Measurements from ENCODE around the gene SLC15A4. TPM values are rescaled to one million over a fixed set of nuclear protein-coding genes. Genes with fewer than 3 reads are reported as not detected.
"Not testable (repeated sequence)": the region's sequence is repeated elsewhere in the genome, so short reads cannot be mapped to it uniquely, and the experiment has no call there.

Gene SLC15A4
- polyA plus RNA-seq, 10 donors: 17.4 to 26.3 (median 21.3) TPM

DNA sequence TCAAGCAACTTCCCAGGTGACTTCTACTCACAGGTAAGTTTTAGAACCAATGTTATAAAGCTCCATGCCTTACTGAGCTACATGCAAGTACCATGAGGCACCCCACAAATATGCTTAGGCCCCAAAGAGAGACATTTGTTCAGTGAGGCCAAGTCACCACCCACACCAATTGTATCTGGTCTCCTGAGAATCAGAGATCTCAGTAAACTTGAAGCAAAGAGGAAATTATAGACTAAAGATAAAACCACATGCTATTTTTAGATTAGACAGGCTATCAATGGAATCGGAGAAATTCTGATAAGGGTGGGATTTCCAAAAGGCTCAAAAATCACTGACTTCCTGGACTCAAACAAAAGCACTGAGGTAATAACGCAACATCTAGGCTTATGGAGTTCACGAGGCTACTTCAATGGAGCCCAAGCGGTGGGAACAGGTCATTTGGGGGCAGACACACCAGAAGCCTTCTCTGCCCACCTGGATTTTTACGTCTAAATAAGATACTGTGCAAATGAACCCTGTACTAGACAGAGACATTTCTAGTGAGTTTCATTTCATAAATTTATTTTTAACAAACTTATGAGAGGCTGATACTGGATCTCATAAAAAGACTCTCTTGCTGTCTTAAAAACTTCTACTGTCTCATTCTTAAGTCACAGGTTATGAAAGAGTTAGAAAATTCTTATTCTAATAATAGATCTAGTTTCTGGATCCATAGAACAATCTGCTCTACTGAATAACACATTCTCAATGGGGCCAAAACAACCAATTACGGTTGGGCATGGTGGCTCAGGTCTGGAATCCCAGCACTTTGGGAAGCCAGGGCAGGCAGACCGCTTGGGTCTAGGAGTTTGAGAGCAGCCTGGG is 7.7 kb downstream of the SLC15A4 start:
- no peak for DNase-seq

DNA sequence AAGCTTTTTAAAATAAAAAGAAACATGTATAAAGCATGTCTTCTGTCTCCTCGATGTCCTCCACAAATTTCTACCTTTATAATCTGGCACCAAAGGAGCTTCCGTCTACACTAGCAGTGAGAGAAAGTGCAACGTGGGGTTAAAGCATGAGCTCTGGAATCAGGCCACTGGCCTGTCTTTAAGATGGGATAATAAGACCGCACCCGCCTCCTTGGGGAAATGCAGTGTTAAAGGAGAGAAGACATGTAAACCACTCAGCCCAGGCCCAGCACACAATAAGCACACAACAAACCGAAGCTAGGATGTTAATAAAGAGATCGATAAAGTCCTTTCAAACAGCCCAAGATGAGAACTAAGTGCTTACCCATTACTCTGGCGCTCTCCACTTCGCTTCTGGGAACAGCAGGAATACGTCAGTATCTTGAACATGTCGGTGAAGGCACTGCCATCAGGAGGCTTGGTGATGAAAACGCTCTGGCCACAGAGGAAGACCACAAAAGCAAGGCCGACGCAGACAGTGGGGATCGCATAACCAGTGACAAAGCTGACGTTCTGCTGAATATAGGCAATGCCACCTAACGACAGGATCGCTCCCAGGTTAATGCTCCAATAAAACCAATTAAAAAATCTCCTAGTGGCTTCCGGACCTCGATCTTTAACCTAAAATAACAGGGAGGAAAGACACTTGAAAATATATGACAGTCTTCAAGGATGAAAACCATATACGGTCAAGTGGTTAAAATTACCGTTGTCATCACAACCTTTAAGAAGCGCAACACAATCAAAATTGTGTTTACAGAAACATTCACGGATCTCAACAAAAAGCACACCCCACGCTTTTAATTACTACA is 9.1 kb downstream of the SLC15A4 start:
- no peak for DNase-seq

DNA sequence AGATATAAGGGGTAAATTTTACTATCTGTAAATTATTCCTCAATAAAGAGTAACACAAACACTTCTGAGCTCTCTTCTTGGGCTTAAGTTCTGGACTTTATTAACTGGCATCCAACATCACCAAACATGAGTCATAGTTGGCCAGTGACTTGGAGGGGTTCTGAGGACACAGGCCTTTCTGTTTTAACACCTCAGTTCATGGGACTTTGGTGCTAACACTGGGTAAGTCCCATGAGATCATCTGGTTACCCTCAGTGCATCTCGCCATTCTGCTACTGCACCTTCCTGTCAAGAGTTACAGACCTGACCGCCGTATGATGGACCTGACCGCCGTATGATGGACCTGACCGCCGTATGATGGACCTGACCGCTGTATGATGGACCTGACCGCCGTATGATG is 9.9 kb downstream of the SLC15A4 start:
- DNase-seq: no peak

DNA sequence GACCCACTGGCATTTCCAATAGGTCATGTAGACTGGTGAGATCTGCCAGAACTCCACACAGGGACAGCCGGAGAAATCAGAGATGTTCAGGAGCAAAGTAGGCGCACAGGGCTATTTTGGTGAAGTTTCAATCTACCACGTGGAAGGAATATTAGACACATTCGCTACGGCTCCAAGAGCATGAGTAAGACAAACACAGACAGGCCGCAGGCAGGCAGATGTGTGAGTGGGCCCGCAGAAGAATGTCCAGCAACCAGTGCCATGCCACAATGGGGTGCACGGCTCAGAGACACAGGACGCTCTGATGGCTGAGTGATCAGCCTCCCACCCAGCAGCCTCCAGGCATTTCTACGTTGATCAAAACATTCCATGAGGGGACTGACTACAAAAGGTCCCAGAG is 10.4 kb downstream of the SLC15A4 start:
- no peak for DNase-seq

DNA sequence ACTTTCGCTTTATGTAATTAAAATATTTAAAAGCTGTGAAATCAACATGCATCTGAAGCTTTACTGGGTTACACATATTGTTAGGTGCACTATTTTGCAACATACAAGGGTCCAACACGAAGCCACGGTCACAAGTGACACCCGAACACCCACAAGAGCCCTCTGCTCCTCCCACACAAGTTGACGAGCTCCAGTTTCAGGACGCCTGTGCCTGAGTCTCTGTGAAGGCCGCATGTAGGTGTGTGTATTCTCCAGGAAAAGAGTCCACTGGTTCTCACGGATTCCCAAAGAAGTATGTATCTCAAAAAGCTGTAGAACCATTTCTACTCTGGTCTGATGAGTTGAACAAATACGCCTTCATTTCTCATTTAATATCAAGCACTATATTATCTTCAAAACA is 12.0 kb downstream of the SLC15A4 start:
- no peak for DNase-seq

DNA sequence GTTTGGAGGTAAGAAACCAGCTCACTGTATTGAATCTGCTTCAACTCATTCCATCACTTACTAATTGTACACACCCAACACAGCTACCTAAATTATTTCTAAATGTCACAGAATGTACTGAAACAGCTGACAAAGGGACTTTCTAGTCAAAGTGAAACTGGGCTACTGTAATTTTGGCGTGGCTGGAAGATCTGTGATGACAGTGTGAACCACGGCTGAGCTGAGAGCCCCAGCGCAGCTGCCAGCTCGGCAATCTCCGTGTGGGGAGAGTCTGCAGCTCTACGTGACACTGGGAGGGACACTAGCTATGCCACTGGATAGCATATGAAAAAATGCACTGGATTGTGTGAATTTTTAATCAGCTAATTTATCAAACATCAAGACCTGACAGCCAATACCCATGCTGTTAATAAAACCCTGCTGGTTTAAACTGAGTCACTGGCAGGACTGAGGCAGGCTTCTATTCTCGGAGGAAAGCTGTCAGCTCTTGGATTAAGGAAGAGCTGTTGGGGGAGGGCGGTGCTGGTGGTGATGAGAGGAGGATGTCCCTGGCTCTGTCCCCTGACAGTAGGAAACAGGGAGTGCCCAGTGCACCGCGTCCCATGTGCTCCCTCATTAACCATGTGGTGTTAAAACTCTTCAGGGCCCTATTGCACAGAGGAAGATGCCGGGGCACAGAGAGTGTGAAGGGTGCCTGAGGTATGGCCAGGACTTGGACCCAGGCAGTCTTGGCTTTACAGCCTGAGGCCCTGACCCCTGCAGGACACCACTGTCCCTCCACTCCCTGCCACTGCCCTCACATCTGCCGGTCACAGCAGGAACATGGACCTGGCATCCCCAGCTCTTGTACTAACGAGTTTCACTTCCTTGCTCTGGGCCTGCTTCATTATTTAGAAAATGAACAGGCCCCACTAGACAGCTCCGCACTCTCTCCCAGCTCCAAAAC is 13.3 kb downstream of the SLC15A4 start:
- peak in 1 of 3 donors; percentile 57 for DNase-seq

DNA sequence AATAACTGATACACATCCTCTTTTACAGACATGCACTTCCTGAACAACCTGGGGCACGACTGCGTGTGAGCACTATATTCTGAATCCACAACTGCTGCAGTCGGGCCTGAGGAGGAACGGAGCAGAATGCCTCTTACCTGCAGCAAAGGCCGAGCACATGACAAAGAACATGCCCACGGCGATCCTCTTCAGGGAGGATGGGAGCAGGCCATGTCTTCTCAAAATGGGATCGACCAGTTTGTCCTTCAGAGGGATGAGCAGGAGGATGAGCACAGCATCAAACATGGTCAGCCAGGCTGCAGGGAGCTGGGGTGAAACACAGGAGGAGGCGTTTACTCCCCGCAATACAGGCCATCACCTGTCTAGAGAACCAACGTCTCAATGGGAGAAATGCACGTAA is 15.1 kb downstream of the SLC15A4 start:
- no peak for DNase-seq

DNA sequence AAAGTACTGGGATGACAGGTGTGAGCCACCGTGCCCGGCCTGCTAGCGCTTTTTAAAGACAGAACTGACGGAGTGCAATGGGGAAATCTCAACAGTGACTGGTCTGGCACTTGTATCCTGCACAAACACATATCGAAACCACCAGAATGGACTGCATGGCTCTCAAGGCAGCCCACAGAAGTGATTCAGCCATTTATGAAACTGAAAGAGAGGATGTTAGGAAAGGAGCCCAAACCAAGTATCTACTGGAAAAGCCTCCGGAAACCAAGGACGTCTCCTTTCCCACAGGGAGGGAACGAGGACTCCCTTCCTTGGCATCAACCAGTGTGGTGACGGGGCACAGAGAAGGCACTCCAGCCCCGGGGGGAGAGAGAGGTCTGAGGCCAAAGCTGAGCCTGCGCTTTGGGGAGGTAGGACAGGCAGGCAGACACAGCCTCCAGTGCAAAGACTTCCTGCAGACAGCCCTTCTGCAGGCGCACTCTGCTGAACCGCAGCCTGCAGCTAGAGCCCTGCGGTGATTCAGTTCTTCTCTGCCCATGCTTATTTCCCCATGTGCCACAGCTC is 16.5 kb downstream of the SLC15A4 start:
- DNase-seq: no peak

DNA sequence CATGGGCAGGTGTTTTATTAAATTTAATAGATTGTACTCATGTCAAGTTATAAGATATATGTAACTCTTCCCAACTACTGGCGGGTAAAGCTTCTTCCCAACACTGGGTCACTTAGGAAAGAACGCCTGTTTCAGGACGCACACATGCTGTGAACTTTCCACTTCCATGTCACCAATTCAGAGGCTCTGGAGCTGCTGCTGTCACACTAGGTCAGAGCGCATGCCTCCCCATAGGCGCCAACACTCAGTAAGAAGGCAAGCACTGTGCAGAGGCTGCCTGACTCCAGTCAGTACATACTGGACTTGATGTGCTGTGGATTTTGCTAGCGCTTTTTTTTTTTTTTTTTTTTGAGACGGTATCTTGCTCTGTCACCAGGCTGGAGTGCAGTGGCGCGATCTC is 17.2 kb downstream of the SLC15A4 start:
- no peak for DNase-seq

DNA sequence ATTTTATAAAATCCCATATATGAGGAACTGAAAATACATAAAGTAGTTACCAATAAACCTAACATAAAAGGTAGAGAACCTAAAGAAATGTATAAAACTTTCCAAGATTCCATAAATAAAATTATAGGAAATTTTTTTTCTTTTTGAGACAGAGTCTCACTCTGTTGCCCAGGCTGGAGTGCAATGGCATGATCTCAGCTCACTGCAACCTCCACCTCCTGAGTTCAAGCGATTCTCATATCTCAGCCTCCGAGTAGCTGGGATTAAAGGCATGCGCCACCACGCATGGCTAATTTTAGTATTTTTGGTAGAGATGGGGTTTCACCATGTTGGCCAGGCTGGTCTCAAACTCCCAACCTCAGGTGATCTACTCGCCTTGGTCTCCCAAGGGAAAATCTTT is 18.4 kb downstream of the SLC15A4 start:
- not testable (repeated sequence) for DNase-seq

DNA sequence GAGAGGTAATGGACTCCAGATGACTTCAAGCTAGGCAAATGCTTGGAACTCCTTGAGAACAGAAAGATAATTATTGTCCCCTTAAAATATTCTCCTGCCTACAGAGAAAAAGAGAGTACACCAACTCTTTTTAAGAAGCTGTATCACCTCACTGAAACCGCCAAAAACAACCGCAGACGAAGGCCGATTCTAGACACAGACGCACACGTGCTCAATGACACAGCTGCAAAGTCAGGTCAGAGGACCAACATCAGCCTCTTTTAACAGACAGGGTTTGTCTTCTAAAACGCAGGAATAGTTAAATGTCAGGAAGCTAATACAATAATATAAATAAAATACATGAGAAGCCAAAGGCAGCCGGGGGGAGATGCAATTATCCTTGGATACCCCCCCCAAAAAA is 19.0 kb downstream of the SLC15A4 start:
- DNase-seq: no peak

DNA sequence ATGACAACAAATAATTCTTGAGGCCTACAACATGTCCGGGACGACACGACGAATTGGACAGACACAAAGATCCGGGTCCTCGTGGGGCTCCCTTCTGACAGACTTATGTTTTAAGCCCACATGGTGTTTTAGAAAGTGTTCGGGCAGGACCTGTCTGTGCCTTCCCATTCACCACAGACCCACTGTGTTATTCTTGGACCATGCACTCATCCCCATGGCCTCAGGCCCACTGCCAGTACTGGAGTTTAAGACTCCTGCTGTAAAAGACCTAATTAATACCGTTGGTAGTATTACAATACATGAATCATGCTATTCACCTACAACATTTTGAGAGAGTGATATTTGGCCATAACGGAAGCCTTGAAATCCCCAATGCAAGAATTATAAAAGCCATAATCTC is 20.0 kb downstream of the SLC15A4 start:
- DNase-seq: no peak

DNA sequence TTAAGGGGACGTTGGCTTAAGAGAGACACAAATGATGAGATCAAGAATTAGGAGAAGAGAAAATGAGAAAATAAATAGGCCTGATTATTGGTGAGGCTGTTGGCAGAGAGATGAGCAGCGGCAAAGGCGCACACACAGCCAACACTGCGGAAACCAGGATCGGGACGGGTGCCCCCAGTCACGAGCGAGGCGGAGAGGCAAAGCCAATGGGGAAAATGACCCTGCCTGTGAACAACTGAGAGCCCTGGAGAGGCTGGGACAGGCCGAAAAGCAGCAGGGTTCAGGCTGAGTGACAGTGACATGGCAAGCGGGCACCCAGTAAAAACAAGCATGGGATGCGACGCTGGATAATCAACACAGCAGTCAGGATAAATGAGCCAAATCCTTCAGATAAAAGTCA is 21.0 kb downstream of the SLC15A4 start:
- DNase-seq: no peak

DNA sequence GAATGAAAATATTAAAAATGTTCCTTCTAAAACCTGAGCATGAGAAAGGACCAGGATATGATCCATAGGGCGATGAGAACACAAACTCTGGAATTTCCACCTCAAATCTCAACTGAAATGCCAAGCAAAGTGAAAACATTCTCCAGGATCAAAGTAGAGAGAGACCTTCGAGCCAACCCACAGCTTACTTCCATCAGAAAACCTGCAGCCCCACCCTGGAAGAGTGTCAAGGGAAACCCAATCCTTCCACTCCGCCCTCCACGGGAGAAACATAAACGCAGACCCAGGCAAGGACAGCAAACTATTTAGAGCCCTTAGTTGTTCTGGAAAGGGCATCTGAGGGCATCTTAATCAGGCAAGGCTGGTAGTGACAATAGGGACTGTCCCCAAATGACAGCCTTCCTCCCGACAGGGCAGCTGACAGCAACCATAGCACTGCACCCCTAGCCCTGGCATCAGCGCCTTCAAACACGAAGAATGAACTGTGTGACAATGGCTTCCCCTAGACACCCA is 21.8 kb downstream of the SLC15A4 start:
- DNase-seq: no peak

DNA sequence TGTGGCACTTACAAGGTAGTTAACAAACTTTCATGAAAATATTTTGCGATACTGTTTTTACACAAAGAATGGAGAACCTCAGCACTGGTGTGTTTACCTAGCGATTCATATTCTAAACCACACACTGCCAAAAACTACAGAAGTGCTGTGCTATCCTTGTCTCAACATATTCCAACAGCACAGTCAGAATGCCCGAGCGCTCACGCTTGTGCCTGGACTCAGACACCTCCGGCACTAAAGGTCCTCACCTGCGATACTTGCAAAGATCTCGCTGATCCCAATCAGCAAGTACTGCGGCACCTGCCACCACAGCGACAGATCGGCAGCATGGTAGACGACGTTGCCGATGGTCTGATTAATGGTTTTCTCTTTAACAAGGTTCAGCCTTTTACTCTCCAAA is 23.2 kb downstream of the SLC15A4 start:
- no peak for DNase-seq

DNA sequence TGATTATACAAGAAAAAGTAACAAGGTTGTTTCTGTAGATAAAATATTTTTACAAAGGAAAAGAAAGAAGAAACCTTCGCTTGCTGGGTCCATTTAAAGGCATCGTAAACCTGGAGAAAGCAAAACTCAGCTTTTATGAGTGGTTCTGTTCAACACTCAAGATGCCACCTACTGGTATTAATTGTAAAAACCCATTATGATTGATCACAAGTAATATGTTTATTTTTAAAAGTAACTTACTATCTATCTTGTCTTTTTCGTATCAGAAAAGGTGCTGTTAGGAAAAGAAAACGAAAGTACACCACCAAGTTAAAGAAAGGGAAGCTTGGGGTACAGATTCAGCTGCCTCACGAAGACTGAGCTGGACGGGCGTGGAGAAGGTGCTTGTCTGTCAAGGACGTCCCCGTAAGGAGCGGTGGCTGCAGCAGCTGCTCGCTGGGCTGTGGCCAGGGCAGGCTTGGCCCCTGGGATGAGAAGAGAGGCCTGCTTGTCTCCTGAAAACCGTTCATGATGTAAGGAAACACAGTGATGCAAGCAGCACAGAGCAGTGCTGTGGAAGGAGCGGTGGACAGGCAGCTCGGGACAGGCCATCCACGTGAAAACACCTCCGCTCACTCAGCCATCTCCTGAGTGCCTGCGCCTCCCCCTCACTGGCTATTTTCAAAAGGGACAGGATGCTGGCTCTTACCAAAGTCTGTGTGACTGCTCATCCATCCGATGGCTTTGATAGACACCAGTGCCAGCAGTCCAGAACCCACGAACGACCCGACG is 25.0 kb downstream of the SLC15A4 start:
- no peak for DNase-seq

DNA sequence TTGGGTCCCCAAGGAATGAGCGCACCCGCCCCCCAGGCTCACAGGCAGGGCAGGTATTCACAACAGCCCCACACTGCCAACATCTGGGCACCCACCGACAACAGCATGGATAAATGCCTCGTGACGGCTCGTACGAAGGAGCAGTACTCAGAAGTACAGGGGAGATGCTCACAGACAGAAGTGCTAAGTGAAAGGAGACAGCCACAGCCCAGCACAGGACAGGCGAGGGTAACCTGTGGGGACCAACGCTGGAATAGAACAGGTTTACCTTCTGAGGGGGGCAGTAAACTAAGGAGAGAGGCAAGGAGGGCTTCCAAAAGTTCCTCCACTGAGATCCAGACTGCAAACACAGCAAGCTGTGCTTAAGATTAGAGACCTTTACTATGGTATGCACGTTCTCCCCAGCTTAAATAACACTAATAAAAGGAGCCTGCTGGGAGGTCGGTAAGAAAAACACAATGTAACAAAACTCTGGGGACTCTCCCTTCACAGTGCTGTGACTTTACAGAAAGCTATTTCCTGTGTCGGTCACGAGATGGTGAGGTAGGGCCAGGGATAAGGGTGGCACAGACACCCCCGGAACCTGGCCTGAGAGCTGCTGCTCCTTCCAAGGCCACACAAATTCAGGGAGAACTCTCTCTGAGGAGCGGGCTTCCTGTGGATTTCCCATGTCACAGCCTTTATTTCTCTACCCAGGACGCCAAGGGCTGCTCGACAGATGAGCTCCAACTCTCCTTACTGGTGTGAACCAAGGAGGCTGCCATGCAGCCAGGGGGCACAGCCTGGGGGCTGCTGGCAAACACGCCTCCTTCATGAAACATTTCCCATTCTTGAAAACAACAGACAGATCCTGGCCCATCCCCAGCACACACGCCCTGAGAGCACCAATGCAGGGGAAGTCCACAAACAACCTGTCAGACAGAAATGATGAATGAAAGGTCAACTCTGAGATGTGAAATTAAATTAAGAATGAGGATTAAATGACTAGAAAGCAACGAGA is 26.3 kb downstream of the SLC15A4 start:
- no peak for DNase-seq

DNA sequence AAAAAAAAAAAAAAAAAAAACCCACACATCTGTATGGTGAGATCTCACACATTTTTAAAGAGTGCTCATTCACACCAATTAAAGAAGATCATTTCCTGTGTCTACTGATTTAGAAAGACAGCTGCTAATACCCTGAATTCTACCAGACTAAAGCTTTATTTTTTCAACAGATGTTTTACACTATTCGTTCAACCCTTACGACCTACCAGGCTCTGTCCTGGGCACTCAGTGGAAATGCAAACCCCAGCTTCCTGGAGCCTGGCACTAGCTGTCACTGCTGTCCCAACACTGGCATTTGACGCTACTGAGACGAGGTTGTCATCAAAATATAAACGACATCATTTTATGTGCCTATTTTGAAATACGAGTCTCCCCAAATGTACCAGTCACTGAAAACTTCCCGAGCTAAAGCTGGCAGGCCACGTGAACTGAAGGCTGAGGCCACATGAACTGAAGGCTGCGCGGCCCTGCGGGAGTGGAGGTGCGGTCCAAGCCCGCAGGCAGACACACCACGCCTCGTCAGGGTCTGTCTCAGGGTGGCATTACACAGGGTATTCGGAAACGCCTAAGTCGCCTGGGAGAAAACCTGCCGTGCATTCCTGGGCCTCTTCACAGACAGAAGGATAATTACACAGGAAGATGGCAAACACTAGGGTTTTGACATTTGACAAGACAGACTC is 27.2 kb downstream of the SLC15A4 start:
- DNase-seq: no peak
